OCI-LY1 (cell line): ENCODE measurements around the gene RTKN2.

Experiments used
- CTCF ChIP-seq: fragments of 200-600 bp; sonication (generic), shearing (Covaris generic); IDR thresholded peaks from 2 replicates; pipeline ENCODE4 v1.5.1; 2017; ENCODE audit warnings: mild to moderate bottlenecking, antibody characterized with exemption, low read length, moderate library complexity, mixed read lengths
- EZH2 ChIP-seq: fragments of 200-600 bp; sonication (generic), shearing (Covaris generic); IDR thresholded peaks from 2 replicates; pipeline ENCODE4 v1.8.0; 2017; ENCODE audit warnings: borderline replicate concordance, mixed run types, mild to moderate bottlenecking, antibody characterized with exemption, low read length, moderate library complexity, mixed read lengths

DNA sequence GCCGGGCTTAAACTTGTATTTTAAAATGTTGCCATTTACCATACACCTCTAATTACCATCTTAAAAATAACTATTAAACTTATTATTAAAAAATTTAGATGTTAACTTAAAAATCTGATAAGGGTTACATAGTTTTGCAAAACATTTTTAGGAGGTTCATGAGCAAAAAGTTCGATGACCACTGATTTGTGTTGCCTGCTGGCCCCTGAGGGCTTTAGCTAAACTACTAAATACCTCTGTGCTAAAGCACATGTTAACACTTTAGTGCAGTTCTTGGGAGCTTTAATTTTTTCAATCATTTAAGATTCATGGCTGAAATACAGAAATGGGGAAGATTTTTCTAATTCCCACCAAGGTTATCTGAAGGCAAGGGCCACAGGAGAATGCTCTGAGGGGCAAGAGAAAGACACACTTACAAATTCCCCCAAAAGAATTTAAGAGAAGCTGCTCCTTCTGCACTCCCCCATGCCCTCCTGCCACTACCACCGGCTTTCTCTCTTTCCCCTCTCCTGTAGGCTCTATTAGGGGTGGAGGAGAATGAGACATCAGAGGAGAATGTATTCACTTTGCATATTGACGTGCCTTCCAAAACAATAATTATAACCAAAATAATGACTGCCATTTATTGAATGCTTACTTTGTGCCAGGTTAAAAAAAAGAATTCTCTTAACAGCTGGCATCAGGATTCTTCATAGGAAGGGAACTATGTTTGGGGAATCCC is 106.2 kb downstream of the RTKN2 start:
- TF ChIP-seq CTCF (no peak), EZH2 (no peak)
